Activated B cell treated with CpG ODN at 0.5 μM for 24 hours (primary cell): ENCODE data around the gene LAMA3. TPM values are rescaled to one million over a fixed set of nuclear protein-coding genes. Genes with fewer than 3 reads are reported as not detected.

ENCODE experiments used
- ATAC-seq: fragments of 200-7000 bp; cut with Tn5 transposase; one replicate; pipeline ENCODE4 v1.10.0; 2021; ENCODE audit warnings: low read depth, mild to moderate bottlenecking, moderate library complexity
- CTCF ChIA-PET: fragments of 350-600 bp; sonication (Branson Sonifier 250); formaldehyde crosslinking; loops from one replicate; lab custom pipeline; 2021; ENCODE audit warnings: antibody characterized with exemption; lab: Charles Lee
- POLR2A ChIA-PET: fragments of 350-600 bp; sonication (Branson Sonifier 250); formaldehyde crosslinking; loops from one replicate; lab custom pipeline; 2021; ENCODE audit warnings: antibody characterized with exemption; lab: Charles Lee
- DNase-seq: peaks from one replicate; pipeline ENCODE4 v3.0.0; 2022
- H3K27ac Mint-ChIP-seq: one replicate; pipeline ENCODE4 v1.8.0; 2020; ENCODE audit warnings: mixed read lengths
- H3K27me3 Mint-ChIP-seq: one replicate; pipeline ENCODE4 v1.8.0; 2021; ENCODE audit warnings: mixed read lengths
- H3K36me3 Mint-ChIP-seq: one replicate; pipeline ENCODE4 v1.8.0; 2021; ENCODE audit warnings: low read depth, mixed read lengths
- H3K4me1 Mint-ChIP-seq: one replicate; pipeline ENCODE4 v1.8.0; 2021; ENCODE audit warnings: mixed read lengths
- H3K4me3 Mint-ChIP-seq: one replicate; pipeline ENCODE4 v1.8.0; 2020; ENCODE audit warnings: mild to moderate bottlenecking, mixed read lengths
- H3K9me3 Mint-ChIP-seq: one replicate; pipeline ENCODE4 v1.8.0; 2020; ENCODE audit warnings: mixed read lengths
- intact Hi-C: fragments of 100-400 bp; cut with micrococcal nuclease; formaldehyde crosslinking; loops from one replicate; pipeline ENCODE4 v1.15.1; 2024
- total RNA-seq: library from RNA; stranded (reverse); gene quantifications from 2 replicates; pipeline ENCODE4 v1.2.3, GENCODE V29; 2022
- TF ChIP-seq, protein P1 (sequence below): fragments of 200-600 bp; IDR thresholded peaks from one replicate; pipeline ENCODE4 v1.8.0; 2022; ENCODE audit warnings: antibody characterized with exemption, mild to moderate bottlenecking

Gene LAMA3
- total RNA-seq, 1 donor from 2014 or later = not detected

DNA sequence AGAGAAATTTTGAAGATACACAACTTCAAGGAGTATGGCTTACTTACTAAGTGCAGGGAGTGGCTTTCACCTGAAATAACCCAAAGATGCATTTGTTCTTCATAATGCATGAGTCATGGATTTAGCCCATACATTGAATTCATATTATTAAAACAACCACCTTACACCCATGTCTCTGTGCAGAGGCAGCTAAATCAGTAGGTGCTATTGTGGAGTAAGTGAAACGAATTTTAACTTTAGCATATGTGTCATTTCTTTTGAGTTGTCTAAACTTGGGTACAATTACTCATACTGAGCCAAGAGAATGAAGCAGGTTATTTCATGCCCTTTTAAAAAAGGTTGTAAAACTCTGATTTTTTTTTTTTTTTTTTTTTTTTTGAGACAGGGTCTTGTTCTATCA is 15.5 kb upstream of the LAMA3 start:
- ChIA-PET CTCF (no interaction called here), POLR2A (no interaction called here)
- Mint-ChIP-seq H3K4me3 (no peak overlapping the region), H3K27me3 (peaks cover 14% of the 10 kb centered on the region), H3K27ac (no peak overlapping the region), H3K36me3 (no peaks in the 10 kb centered on the region), H3K4me1 (no peaks in the 10 kb centered on the region), H3K9me3 (no peaks in the 10 kb centered on the region)
- intact Hi-C loops = loop anchor here (2.0 kb wide), 1 partner anchor 21 kb away; no protein-coding TSS in a partner anchor
- no peak for ATAC-seq
- no peak for DNase-seq
- TF ChIP-seq, protein P1, sequence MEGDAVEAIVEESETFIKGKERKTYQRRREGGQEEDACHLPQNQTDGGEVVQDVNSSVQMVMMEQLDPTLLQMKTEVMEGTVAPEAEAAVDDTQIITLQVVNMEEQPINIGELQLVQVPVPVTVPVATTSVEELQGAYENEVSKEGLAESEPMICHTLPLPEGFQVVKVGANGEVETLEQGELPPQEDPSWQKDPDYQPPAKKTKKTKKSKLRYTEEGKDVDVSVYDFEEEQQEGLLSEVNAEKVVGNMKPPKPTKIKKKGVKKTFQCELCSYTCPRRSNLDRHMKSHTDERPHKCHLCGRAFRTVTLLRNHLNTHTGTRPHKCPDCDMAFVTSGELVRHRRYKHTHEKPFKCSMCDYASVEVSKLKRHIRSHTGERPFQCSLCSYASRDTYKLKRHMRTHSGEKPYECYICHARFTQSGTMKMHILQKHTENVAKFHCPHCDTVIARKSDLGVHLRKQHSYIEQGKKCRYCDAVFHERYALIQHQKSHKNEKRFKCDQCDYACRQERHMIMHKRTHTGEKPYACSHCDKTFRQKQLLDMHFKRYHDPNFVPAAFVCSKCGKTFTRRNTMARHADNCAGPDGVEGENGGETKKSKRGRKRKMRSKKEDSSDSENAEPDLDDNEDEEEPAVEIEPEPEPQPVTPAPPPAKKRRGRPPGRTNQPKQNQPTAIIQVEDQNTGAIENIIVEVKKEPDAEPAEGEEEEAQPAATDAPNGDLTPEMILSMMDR = no peak

DNA sequence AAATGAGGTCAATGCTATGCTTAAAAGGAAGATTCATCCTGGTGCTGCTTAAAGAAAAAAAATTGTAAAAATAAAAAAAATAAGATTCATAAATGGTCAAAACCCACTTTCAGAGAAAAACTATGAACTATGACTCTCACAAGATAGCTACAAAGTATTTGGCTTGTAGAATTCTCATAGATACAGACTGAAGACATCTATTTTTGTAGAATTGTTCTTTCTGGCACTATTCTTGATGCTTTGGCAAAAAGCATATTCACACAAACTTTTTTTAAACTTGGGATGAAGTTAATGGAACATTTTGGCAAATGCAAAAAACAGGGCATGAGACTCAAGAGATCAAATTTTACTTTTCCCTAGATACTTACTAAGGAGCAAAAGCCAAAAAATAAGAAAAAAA is 14.0 kb upstream of the LAMA3 start:
- CTCF ChIA-PET = no interaction called here
- intact Hi-C loops = loop anchor here (2.0 kb wide), 1 partner anchor 20 kb away; no protein-coding TSS in a partner anchor
- no peak for ATAC-seq

DNA sequence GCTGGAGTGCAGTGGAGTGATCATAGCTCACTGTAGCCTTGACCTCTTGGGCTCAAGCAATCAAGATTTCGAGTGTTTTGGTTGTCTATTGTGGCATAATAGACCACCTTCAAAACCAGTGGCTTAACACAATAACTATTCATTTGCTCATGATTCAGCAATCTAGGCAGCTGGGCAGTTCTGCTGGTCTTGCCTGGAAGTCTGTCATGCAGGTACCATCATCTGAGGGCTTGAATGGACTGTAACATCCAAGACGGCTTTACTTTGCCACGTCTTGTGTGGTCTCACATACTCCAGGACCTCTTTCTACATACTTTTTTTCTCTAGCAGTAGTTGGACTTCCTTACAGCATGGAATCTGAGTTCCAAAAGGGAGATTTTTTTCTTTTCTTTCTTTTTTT is 13.4 kb upstream of the LAMA3 start:
- intact Hi-C loops = loop anchor here (2.0 kb wide), 1 partner anchor 19 kb away; no protein-coding TSS in a partner anchor
- CTCF ChIA-PET = no interaction called here
- TF ChIP-seq, protein P1 = no peak
- POLR2A ChIA-PET = no interaction called here
- Mint-ChIP-seq H3K4me1 (no peaks in the 10 kb centered on the region), H3K4me3 (no peak overlapping the region), H3K27me3 (peaks cover 15% of the 10 kb centered on the region), H3K27ac (no peak overlapping the region), H3K36me3 (no peaks in the 10 kb centered on the region), H3K9me3 (no peaks in the 10 kb centered on the region)
- no peak for DNase-seq
- no peak for ATAC-seq

More for the DNA sequence above, 14.0 kb upstream of the LAMA3 start:
- POLR2A ChIA-PET = no interaction called here
- TF ChIP-seq, protein P1 = no peak
- Mint-ChIP-seq H3K4me3 (no peak overlapping the region), H3K27me3 (peaks cover 13% of the 10 kb centered on the region), H3K36me3 (no peaks in the 10 kb centered on the region), H3K9me3 (no peaks in the 10 kb centered on the region), H3K4me1 (no peaks in the 10 kb centered on the region), H3K27ac (no peak overlapping the region)
- no peak for DNase-seq

DNA sequence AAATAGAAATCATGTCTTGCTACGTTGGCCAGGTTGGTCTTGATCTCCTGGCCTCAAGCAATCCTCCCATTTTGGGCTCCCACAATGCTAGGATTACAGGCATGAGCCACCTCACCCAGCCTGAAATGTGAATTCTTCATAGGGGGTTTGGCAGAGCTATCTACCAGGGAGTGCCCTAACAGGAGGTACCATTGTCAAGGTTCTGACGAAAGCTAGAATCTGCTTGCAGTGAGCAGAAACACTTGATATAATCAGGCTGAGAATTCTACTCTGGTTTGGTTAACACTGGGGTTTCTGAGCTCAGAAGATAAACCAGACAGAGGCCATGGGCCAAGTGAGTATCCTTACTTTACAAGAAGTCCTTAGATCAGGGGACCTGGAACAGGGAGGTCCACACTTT is 7.2 kb upstream of the LAMA3 start:
- TF ChIP-seq, protein P1 = no peak
- intact Hi-C loops = no loop called here
- DNase-seq = no peak
- H3K4me3 Mint-ChIP-seq = no peak overlapping the region
- H3K9me3 Mint-ChIP-seq = no peaks in the 10 kb centered on the region
- H3K27ac Mint-ChIP-seq = no peak overlapping the region
- H3K4me1 Mint-ChIP-seq = no peaks in the 10 kb centered on the region
- CTCF ChIA-PET = no interaction called here
- H3K27me3 Mint-ChIP-seq = peaks cover 24% of the 10 kb centered on the region
- no peaks in the 10 kb centered on the region for H3K36me3 Mint-ChIP-seq
- ATAC-seq = no peak
- POLR2A ChIA-PET = no interaction called here

DNA sequence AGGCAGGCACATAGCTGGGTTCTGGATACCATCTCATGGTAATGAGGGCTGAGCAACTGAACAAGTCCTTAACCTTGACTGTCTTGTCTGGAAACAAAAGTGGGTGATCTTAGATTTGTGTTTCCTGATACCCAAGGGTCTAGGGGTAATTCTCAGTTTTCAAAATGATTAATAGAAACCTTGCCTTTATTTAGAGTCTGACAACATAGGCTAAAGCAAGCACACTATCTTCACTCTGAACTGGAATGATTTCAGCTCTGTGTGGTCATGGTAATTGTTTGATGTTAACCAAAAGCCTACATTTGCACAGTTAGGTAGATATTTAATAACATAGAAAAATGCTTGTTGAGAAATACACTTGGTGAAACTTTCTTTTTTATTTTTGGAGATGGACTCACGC is 6.8 kb upstream of the LAMA3 start:
- no peak overlapping the region for H3K4me3 Mint-ChIP-seq
- no peaks in the 10 kb centered on the region for H3K9me3 Mint-ChIP-seq
- ChIA-PET CTCF (no interaction called here), POLR2A (no interaction called here)
- H3K36me3 Mint-ChIP-seq = no peaks in the 10 kb centered on the region
- TF ChIP-seq, protein P1 = no peak
- intact Hi-C loops = no loop called here
- DNase-seq (no peak), ATAC-seq (no peak)
- H3K27ac Mint-ChIP-seq = no peak overlapping the region
- H3K4me1 Mint-ChIP-seq = no peaks in the 10 kb centered on the region
- peaks cover 26% of the 10 kb centered on the region for H3K27me3 Mint-ChIP-seq
